Testis (tissue), 3 donors: ENCODE data around the gene PRKAR1B. TPM values are rescaled to one million over a fixed set of nuclear protein-coding genes. Genes with fewer than 3 reads are reported as not detected.

Experiments
- DNase-seq: peaks from one replicate; pipeline ENCODE4 v3.0.0-alpha.2; 2019
- H3K27ac ChIP-seq, 2 donors: fragments of 200-600 bp; sonication (generic); one replicate each; pipeline ENCODE4 v1.5.1; 2019
- H3K27me3 ChIP-seq: fragments of 200-600 bp; sonication (generic); one replicate; pipeline ENCODE4 v1.5.1; 2019
- H3K36me3 ChIP-seq: fragments of 200-600 bp; sonication (generic); one replicate; pipeline ENCODE4 v1.5.1; 2017; ENCODE audit warnings: low read depth; ENCODE audit errors: missing control alignments
- H3K4me1 ChIP-seq: fragments of 200-600 bp; sonication (generic); one replicate; pipeline ENCODE4 v1.5.1; 2019
- H3K4me3 ChIP-seq, 2 donors: fragments of 200-600 bp; sonication (generic); one replicate each; pipeline ENCODE4 v1.5.1; 2017 to 2019
- H3K9me3 ChIP-seq: fragments of 200-600 bp; sonication (generic); one replicate; pipeline ENCODE4 v1.5.1; 2017
- POLR2A ChIP-seq: fragments of 450-650 bp; IDR thresholded peaks from one replicate; pipeline ENCODE4 v1.6.1; 2017; ENCODE audit warnings: antibody characterized with exemption, mild to moderate bottlenecking, moderate library complexity
- WGBS, 2 donors: methylation state at CpG; one replicate each; pipeline ENCODE4 v1.1.5; 2018; 5-methylcytosine and 5-hydroxymethylcytosine counted together
- intact Hi-C: fragments of 100-400 bp; cut with DNase I; formaldehyde crosslinking; loops from one replicate; pipeline ENCODE4 v1.15.1; 2023; ENCODE audit warnings: low total_unique reads
- polyA plus RNA-seq: library from polyadenylated mRNA; stranded (reverse); fragments of 350-450 nt; fragmentation: Illumina TruSeq; extraction: RNeasy Lipid Tissue Mini Kit (QIAGEN cat#74804); gene quantifications from one replicate; pipeline ENCODE4 v1.2.3, GENCODE V29; 2014; ENCODE audit warnings: low read depth, low replicate concordance; ENCODE audit not compliant: insufficient read depth
- total RNA-seq, 2 donors: library from RNA; depleted of rRNA; stranded (reverse); fragments of >200 nt; gene quantifications; one replicate each; pipeline ENCODE4 v1.2.3, GENCODE V29; 2016
- TF ChIP-seq, protein P1 (sequence below), 3 experiments: fragments of 450-650 bp in 2 of 3; fragments of 200-600 bp in 1 of 3; sonication (generic) in 1 of 3; IDR thresholded peaks; one replicate each; pipeline ENCODE4 v1.5.1; 2016 to 2019; ENCODE audit warnings: antibody characterized with exemption in 3 of 3, mild to moderate bottlenecking in 2 of 3, moderate library complexity in 1 of 3

PRKAR1B gene
- total and polyA plus RNA-seq, 3 donors from 2014 or later, result 27.8 to 35.7 (median 31.3) TPM

DNA sequence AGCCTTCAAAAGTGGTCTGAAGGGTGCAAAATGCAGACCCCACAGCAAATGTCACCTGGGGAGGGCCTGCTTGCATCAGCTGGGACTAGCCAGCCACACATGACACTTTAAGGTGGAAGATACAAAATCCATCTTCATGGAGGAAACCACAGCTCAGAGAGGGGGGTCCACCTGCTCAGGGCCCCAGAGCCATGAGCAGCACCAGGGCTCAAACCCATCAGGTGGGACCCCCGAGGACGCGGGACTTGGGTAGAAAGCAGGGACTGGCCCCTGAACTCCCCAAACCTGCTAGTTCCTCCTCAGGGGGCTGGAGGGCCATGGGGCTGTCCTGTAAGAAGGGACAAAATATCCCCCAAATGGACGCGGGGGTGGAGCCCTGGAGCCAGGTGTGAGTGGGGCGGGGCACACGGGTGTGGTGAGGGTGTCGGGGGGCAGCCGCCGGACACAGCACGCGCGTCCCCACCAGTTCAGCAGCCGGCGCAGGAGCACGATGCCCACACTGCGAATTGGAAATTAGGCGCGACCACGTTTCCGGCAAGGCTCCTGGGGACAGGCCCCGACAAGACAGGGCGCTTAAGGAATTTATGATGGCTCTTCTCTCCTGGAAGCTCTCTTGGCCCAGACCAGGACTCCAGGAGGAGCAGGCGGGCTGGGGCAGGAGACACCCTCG, 215.5 kb downstream of the PRKAR1B start:
- H3K27ac ChIP-seq, result no peak overlapping the region
- no peaks in the 10 kb centered on the region for H3K36me3 ChIP-seq

DNA sequence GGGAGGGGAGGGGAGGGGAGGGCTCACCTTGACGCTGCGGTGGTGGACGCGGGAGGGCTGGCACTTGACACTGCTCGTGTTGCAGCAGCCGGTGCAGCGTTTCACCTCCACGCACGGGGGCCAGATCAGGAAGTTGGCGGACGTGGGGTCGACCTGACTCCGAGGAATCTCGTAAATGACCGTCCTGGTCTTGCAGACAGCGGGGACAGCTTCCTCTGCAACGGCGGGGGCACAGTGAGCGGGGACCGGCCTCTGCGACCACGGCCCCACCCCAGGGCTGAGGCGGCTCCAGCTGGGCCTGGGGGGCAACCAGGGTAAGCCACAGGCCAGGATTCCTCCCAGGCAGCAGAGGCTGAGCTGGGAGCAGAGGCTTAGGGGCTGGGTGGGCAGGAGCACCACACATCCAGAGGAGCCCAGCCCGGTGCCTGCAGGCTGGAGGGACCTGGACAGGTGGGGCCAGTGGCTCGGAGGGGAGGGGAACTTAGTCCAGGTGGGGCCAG, 216.2 kb downstream of the PRKAR1B start:
- no peaks in the 10 kb centered on the region for H3K27me3 ChIP-seq
- 83 to 94% methylated on average over 19 to 25 of the region's 25 CpGs for WGBS, 2 donors
- intact Hi-C loops, result no loop called here
- H3K9me3 ChIP-seq, result no peaks in the 10 kb centered on the region
- no peak overlapping the region for H3K4me3 ChIP-seq
- TF ChIP-seq POLR2A, result no peak
- TF ChIP-seq, protein P1, sequence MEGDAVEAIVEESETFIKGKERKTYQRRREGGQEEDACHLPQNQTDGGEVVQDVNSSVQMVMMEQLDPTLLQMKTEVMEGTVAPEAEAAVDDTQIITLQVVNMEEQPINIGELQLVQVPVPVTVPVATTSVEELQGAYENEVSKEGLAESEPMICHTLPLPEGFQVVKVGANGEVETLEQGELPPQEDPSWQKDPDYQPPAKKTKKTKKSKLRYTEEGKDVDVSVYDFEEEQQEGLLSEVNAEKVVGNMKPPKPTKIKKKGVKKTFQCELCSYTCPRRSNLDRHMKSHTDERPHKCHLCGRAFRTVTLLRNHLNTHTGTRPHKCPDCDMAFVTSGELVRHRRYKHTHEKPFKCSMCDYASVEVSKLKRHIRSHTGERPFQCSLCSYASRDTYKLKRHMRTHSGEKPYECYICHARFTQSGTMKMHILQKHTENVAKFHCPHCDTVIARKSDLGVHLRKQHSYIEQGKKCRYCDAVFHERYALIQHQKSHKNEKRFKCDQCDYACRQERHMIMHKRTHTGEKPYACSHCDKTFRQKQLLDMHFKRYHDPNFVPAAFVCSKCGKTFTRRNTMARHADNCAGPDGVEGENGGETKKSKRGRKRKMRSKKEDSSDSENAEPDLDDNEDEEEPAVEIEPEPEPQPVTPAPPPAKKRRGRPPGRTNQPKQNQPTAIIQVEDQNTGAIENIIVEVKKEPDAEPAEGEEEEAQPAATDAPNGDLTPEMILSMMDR (IDR thresholded peaks at IDR 0.05), result no peak
- no peaks in the 10 kb centered on the region for H3K36me3 ChIP-seq
- H3K4me1 ChIP-seq, result no peaks in the 10 kb centered on the region
- H3K27ac ChIP-seq, result no peak overlapping the region
- DNase-seq, result no peak

More for the DNA sequence above, 215.5 kb downstream of the PRKAR1B start:
- 91 to 98% methylated on average over 17 to 25 of the region's 25 CpGs for WGBS, 2 donors
- DNase-seq, result no peak
- H3K4me3 ChIP-seq, result no peak overlapping the region
- H3K4me1 ChIP-seq, result peaks cover 4% of the 10 kb centered on the region
- no peak for TF ChIP-seq POLR2A
- TF ChIP-seq, protein P1 (IDR thresholded peaks at IDR 0.05), result no peak
- intact Hi-C loops, result no loop called here
- no peaks in the 10 kb centered on the region for H3K27me3 ChIP-seq
- no peaks in the 10 kb centered on the region for H3K9me3 ChIP-seq

DNA sequence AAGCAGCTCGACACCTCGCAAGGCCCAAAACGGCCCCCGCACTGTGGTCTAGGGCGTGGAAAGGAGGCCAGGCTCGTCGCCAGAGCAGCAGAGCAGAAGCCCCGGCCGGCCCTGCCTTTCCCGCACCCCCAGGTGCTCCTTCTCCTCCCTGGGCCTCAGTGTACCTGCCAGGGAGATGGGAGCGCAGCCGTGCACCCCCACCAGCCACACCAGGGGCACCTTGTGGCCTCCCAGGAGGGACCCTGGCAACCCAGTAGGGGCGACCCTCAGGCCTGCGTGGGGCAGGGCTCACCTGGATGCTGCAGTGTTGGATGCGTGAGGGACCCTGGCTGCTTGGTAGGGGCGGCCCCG, 217.0 kb downstream of the PRKAR1B start:
- intact Hi-C loops, result no loop called here
- Histone ChIP-seq H3K27me3 (no peaks in the 10 kb centered on the region), H3K4me1 (no peaks in the 10 kb centered on the region), H3K4me3 (no peak overlapping the region), H3K36me3 (no peaks in the 10 kb centered on the region), H3K9me3 (no peaks in the 10 kb centered on the region), H3K27ac (no peak overlapping the region)
- TF ChIP-seq, protein P1 (IDR thresholded peaks at IDR 0.05), result no peak
- TF ChIP-seq POLR2A, result no peak
- DNase-seq, result no peak
- 88% methylated on average over 14 of the region's 17 CpGs; no CpG with 5 or more reads in 1 of the 2 donors for WGBS, 2 donors

DNA sequence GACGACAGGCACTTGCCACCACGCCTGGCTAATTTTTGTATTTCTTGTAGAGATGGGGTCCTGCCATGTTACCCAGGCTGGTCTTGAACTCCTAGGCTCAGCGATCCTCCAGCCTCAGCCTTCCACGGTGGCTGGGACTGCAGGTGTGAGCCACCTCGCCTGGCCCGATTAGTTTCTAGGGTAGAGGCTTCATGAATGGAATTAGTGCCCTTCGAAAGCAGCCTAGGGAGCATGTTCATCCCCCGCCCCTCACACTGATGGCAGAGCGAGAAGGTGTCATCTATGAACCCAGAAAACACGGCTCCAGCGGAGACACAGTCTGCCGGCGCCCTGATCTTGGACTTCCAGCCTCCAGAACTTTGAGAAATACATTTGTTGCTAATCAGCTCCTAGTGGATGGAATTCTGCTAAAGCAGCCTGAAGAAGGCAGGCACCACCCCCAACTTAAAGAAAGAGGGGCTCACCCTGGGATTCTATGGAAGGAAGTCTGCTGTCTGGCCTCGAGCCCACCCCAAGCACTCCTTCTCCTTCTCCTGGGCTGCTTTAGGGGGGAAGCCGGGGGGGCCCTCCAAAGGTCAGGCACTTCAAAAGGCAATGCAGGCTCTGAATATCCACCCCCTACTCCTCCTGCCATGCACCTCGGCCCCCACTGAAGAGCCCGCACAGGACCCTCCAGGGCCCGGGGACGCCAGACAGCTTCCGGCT, 217.5 kb downstream of the PRKAR1B start:
- H3K4me3 ChIP-seq, result no peak overlapping the region
- no peaks in the 10 kb centered on the region for H3K27me3 ChIP-seq
- no peaks in the 10 kb centered on the region for H3K9me3 ChIP-seq
- intact Hi-C loops, result no loop called here
- DNase-seq, result no peak
- TF ChIP-seq POLR2A, result no peak
- TF ChIP-seq, protein P1 (IDR thresholded peaks at IDR 0.05), result no peak
- H3K27ac ChIP-seq, result no peak overlapping the region
- no peaks in the 10 kb centered on the region for H3K36me3 ChIP-seq
- WGBS, 2 donors, result 94 to 96% methylated on average over 15 to 20 of the region's 20 CpGs
- H3K4me1 ChIP-seq, result no peaks in the 10 kb centered on the region
